LoVo (cell line): ENCODE data around the gene CYP17A1.

ENCODE experiments used
- DNase-seq: peaks from one replicate; pipeline ENCODE4 v3.0.0-alpha.2; 2016; ENCODE audit warnings: low spot score

CYP17A1 gene

DNA sequence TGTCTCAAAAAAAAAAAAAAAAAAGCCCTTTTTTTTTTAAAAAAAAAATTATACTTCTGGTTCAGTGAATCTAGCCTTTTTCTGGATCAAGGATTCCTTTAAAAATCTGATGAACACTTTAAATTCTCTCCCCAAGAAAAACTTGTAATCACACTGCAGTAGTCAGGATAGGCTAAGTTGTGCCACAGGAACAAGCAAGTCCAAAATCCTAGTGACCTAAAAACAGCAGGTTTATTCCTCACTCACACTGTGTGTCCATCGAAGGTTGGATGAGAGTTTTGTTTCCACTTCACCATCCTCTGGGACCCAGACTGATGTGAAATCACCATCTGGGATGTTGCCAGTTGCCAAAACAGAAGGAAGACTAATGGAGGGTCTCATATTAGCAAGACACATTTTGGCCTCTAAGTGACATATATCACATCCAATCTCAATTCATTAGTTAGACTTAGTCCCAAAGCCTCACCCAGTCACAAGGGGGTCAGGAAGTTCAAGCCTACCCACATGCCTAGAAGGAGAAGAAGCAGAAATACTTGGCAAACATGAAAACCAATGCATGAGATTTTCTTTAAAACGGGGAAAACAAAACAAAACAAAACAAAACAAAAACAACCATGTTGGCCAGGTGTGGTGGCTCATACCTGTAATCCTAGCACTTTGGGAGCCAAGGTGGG, 32.7 kb downstream of the CYP17A1 start:
- no peak for DNase-seq

GRCh38 chr10:102802920-102803534, 34.2 kb downstream of the CYP17A1 start:
- no peak for DNase-seq

- DNase-seq, result no peak
These were observed 35.2 kb downstream of the CYP17A1 start for GRCh38 chr10:102801978-102802377.

DNA sequence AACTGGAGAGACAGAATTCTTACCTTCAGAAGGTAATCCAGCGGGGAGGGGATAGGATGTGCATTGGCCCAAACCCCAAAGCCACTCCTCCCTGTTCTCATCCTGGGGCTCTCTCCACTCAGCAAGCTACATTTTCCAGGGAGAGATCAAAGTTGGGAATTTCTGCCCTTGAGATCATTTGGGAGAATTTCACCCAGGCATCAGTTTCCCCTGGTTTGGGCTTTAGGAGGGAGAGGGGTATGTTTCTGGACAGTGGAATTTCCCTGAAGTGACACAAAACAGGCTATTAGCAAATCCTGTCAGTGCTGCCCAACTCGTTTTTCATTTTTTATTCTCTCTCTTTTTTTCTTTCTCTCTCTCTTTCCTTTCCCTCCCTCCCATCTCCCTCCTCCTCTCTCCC, 35.7 kb downstream of the CYP17A1 start:
- no peak for DNase-seq

DNA sequence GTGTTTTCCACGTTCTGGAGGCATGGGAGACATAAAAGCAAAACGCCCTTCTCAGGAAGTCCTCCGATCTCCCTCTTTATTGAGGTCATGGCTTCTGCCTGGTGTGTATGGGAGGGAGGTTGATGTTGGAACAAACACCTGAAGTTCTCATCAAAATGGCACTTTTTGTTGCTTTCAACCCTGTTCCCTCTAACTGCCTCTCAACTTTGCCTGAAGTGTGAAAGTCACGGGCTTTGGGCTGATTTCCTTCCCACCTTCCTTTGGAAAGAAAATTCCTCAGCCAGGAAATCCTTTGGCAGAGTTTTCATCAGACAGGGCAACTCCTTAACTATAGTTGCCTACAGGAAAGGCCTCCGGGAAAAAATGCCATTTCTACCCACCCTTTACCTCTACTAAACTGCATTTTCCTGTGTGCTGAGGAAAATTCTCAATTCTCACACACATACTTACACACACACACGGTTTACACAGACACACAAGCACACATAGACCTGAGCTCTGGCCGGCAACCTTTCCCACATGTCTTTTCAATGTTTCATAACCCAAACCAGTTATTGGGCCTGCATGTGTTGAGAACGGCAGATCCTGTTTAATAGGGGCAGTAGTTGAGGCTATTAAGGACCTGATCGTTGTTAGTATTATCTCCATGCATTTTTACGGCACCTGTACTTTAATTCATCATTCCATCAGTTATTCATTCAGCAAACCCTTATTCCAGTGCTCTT, 36.4 kb downstream of the CYP17A1 start:
- no peak for DNase-seq

DNA sequence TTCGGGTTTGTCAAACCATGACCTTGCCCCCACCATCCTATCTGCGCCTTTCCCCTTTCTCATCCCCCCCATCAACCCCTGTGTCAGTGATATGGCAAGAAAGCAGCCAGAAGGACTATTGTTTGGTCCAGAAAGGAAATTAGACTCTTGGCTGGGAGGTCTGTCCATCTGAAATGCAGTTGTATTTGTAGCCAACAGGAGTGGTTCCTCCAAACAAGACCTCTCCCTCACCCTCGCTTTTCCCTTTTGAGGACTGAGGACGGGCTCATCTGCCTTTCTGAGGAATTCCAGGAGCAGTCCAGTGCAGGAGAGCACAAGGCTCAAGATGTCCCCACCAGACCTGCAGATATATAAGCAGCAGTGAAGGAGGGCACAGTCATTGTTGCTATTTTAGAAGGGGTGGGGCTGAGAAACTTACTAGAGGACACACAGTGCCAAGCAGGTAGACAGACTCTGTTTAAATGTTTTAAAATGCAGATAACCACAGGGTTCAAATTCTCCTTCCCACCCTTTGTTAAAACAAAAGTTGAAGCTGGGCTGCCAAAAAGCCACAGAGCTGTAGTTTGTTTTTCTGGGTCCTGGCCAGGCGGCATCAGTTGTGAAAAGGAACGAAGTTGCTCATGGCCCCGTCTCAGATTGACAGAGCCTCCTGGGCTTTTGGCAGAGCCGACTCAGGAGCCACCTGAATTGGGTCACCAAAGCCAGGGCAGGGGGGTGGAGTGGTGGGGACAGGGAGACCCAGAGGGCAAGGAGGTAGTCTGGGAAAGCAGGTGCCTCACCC, 37.3 kb downstream of the CYP17A1 start:
- DNase-seq, result no peak

- no peak for DNase-seq
These were observed 40.6 kb downstream of the CYP17A1 start for GRCh38 chr10:102796407-102797176.

GRCh38 chr10:102795453-102796406, 41.5 kb downstream of the CYP17A1 start:
- DNase-seq, result no peak

- no peak for DNase-seq
These were observed 45.3 kb downstream of the CYP17A1 start for GRCh38 chr10:102791754-102792395.

- DNase-seq, result no peak
These were observed 51.4 kb downstream of the CYP17A1 start for GRCh38 chr10:102785818-102786217.

DNA sequence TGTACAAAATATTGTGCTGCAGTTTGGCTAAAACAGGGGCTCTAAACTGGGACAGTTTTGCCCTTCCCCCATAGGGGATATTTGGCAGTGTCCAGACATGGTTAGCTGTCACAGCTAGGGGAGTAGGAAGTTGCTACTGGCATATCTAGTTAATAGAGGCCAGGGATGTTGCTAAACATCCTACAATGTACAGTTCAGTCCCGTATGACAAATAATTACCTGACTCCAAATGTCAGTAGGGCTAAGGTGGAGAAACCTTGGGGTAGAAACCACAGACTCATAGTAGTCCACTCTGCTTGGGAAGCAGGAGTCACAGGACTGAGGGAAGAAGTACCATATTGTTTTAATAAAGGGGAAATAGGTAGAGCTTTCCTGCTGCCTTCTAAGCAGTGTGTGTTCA, 53.6 kb downstream of the CYP17A1 start:
- no peak for DNase-seq

- no peak for DNase-seq
These were observed 54.3 kb downstream of the CYP17A1 start for GRCh38 chr10:102782673-102783551.

- no peak for DNase-seq
These were observed 55.2 kb downstream of the CYP17A1 start for GRCh38 chr10:102781921-102782557.

DNA sequence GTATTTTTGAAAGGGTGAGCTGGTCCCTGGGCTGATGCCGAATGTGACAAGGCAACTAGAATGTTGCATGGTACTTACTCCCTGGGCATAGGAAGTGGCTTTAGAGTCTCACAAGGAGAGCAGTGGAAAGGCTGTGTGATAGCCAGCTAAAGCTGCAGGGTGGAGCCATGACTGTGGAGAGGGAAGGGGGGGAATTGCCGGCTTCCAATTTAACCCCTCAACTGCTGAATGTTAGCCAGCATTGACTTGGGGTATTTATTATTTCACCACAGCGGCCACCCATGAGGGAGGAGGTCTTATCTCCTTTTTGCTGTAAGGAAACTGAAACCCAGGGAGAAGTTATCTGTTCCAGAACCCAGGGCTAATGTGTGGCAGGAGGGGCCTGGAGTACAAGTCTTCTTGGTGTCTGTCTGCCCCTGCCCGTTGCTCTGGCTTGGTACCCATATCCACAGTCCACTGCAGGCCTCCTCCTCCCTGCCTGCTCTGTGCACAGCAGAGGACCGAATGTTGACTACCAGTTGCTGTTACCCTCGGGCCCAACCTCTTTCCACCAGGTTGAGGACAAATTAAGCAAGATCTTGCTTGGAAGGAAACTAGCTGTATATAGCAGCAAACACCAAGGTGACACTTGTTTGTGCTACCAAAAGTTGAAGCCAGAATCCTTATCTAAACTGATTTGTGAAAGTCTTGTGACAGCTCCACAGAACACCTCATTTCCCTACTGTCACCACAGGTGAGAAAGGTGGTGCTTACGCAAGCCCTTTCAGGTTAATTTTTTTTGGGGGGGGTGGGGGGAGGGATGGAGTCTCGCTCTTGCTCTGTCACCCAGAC, 55.9 kb downstream of the CYP17A1 start:
- DNase-seq, result no peak
